A673 (cell line): Measurements from ENCODE around the gene PIK3CD. TPM values are rescaled to one million over a fixed set of nuclear protein-coding genes. Genes with fewer than 3 reads are reported as not detected.

Experiments used
- BruUV-seq: library from RNA; stranded (reverse); fragments of 400-500 nt; replicated peaks from 2 replicates; lab custom pipeline; 2021; lab: Mats Ljungman, UMichigan
- CTCF ChIA-PET: fragments of 300-600 bp; sonication (Branson Sonifier 250); formaldehyde crosslinking; loops from one replicate; lab custom pipeline; 2022; ENCODE audit warnings: antibody characterized with exemption; lab: Charles Lee
- POLR2A ChIA-PET: fragments of 300-600 bp; sonication (Branson Sonifier 250); formaldehyde crosslinking; loops from one replicate; lab custom pipeline; 2022; ENCODE audit warnings: antibody characterized with exemption; ENCODE audit not compliant: low non-redundant PET; lab: Charles Lee
- DNase-seq: peaks from one replicate; pipeline ENCODE4 v3.0.0-alpha.2; 2015; ENCODE audit warnings: low spot score
- H3K27ac ChIP-seq: fragments of 200-600 bp; sonication (generic); 2 replicates; pipeline ENCODE4 v1.5.1; 2016; ENCODE audit warnings: mixed run types, low read depth, mild to moderate bottlenecking, mixed read lengths, antibody characterized with exemption, low read length; ENCODE audit not compliant: poor library complexity, severe bottlenecking
- H3K27me3 ChIP-seq: fragments of 200-600 bp; sonication (generic); replicated peaks from 2 replicates; pipeline ENCODE4 v1.6.1; 2017; ENCODE audit warnings: mixed run types, low read depth, mild to moderate bottlenecking, mixed read lengths, antibody characterized with exemption, low read length; ENCODE audit not compliant: insufficient read depth, poor library complexity
- H3K36me3 ChIP-seq: fragments of 200-600 bp; sonication (generic); 2 replicates; pipeline ENCODE4 v1.6.1; 2016; ENCODE audit warnings: mixed run types, mild to moderate bottlenecking, mixed read lengths, antibody characterized with exemption, low read length; ENCODE audit not compliant: insufficient read depth, poor library complexity, severe bottlenecking
- H3K4me1 ChIP-seq: fragments of 200-600 bp; sonication (generic); 2 replicates; pipeline ENCODE4 v1.6.1; 2017; ENCODE audit warnings: mixed run types, mild to moderate bottlenecking, mixed read lengths, antibody characterized with exemption, low read length; ENCODE audit not compliant: insufficient read depth, poor library complexity, severe bottlenecking
- H3K4me3 ChIP-seq: fragments of 200-600 bp; sonication (generic); 2 replicates; pipeline ENCODE4 v1.5.1; 2016; ENCODE audit warnings: low read depth, mixed run types, mild to moderate bottlenecking, mixed read lengths, low read length; ENCODE audit not compliant: poor library complexity, severe bottlenecking
- H3K9me3 ChIP-seq: fragments of 200-600 bp; sonication (generic); 2 replicates; pipeline ENCODE4 v1.6.1; 2016; ENCODE audit warnings: mixed run types, low read depth, mild to moderate bottlenecking, mixed read lengths, antibody characterized with exemption, low read length; ENCODE audit not compliant: poor library complexity, severe bottlenecking
- EZH2 ChIP-seq: fragments of 200-600 bp; sonication (generic); IDR thresholded peaks from 2 replicates; pipeline ENCODE4 v1.6.1; 2017; ENCODE audit warnings: borderline replicate concordance, low read depth, mild to moderate bottlenecking, mixed read lengths, antibody characterized with exemption, low read length; ENCODE audit not compliant: poor library complexity, severe bottlenecking
- intact Hi-C: fragments of 100-400 bp; cut with micrococcal nuclease; formaldehyde crosslinking; loops from one replicate; pipeline ENCODE4 v1.10.0; 2022; ENCODE audit not compliant: unreplicated experiment
- total RNA-seq: library from RNA; stranded (reverse); gene quantifications from 2 replicates; pipeline ENCODE4 v1.2.3, GENCODE V29; 2021
- TF ChIP-seq, protein P1 (sequence below): fragments of 300-800, 200-600 bp; sonication (generic); conservative IDR thresholded peaks from 2 replicates; pipeline ENCODE4 v1.5.1; 2017; ENCODE audit warnings: low read depth, mild to moderate bottlenecking, antibody characterized with exemption, low read length, moderate library complexity, mixed read lengths

The PIK3CD gene
- total RNA-seq, 1 experiment from 2014 or later, result 2.1 TPM

DNA sequence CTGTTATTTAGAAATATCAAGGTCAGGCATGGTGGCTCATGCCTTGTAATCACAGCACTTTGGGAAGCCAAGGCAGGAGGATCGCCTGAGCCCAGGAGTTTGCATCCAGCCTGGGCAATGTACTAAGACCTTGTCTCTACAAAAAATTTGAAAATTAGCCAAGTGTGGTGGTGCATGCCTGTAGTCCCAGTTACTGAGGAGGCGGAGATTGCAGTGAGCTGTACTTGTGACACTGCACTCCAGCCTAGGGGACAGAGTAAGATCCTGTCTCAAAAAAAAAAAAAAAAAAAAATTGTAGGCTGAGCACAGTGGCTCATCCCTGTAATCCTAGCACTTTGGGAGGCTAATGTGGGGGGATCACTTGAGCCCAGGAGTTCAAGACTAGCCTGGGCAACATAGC, 45.3 kb downstream of the PIK3CD start:
- no TSS peak for BruUV-seq

DNA sequence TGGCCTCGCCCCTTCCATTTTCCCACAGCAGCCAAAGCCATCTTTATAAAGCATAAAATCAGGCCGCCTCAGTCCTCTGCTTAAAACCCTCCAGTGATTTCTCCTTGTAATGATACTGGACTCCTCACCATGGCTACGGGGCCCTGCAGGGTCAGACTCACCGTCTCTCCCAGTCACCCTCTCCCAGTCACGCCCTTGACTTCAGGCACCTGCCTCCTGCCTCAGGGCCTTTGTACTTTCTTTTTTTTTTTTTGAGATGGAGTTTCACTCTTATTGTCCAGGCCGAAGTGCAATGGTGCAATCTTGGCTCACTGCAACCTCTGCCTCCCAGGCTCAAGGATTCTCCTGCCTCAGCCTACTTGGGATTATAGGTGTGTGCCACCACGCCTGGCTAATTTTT, 47.8 kb downstream of the PIK3CD start:
- ChIA-PET CTCF (no interaction called here), POLR2A (no interaction called here)
- intact Hi-C loops, result no loop called here
- BruUV-seq, result no TSS peak
- DNase-seq, result no peak
- Histone ChIP-seq H3K27ac (no peak overlapping the region), H3K27me3 (no peaks in the 10 kb centered on the region), H3K4me3 (no peak overlapping the region), H3K36me3 (no peaks in the 10 kb centered on the region), H3K9me3 (no peaks in the 10 kb centered on the region), H3K4me1 (no peaks in the 10 kb centered on the region)
- TF ChIP-seq, protein P1, sequence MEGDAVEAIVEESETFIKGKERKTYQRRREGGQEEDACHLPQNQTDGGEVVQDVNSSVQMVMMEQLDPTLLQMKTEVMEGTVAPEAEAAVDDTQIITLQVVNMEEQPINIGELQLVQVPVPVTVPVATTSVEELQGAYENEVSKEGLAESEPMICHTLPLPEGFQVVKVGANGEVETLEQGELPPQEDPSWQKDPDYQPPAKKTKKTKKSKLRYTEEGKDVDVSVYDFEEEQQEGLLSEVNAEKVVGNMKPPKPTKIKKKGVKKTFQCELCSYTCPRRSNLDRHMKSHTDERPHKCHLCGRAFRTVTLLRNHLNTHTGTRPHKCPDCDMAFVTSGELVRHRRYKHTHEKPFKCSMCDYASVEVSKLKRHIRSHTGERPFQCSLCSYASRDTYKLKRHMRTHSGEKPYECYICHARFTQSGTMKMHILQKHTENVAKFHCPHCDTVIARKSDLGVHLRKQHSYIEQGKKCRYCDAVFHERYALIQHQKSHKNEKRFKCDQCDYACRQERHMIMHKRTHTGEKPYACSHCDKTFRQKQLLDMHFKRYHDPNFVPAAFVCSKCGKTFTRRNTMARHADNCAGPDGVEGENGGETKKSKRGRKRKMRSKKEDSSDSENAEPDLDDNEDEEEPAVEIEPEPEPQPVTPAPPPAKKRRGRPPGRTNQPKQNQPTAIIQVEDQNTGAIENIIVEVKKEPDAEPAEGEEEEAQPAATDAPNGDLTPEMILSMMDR, result no peak
- TF ChIP-seq EZH2, result no peak

More for the DNA sequence above, 45.3 kb downstream of the PIK3CD start:
- DNase-seq, result no peak
- Histone ChIP-seq H3K9me3 (no peaks in the 10 kb centered on the region), H3K27me3 (no peaks in the 10 kb centered on the region), H3K4me1 (no peaks in the 10 kb centered on the region), H3K27ac (no peak overlapping the region), H3K36me3 (no peaks in the 10 kb centered on the region), H3K4me3 (no peak overlapping the region)
- intact Hi-C loops, result no loop called here
- ChIA-PET POLR2A (no interaction called here), CTCF (no interaction called here)
- no peak for TF ChIP-seq EZH2
- TF ChIP-seq, protein P1, result no peak

DNA sequence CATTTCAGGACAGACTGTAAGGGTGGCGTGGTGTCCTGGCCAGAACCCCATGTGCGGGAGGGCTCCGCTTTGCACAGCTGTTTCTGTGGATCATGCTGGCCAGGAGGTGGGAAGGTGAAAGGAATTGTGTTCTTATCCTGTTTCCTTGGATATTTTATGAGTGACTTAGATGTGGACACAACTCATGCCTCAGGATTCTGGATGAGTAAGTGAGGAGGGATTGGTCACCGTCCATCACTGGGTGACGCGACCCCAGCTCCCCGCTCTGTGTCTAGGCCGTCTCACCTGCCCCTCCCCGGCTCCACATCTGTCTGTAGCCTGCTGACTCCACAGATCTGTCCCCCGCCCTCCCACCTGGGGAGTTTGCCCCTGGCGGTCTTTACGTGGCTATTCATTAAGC, 48.8 kb downstream of the PIK3CD start:
- Histone ChIP-seq H3K36me3 (no peaks in the 10 kb centered on the region), H3K27me3 (no peaks in the 10 kb centered on the region), H3K9me3 (no peaks in the 10 kb centered on the region), H3K27ac (no peak overlapping the region), H3K4me1 (no peaks in the 10 kb centered on the region), H3K4me3 (no peak overlapping the region)
- TF ChIP-seq, protein P1, result no peak
- no peak for TF ChIP-seq EZH2
- BruUV-seq, result no TSS peak
- CTCF ChIA-PET, result no interaction called here
- intact Hi-C loops, result no loop called here
- no peak for DNase-seq
- POLR2A ChIA-PET, result no interaction called here
